ENCODE results near the gene MLXIPL. TPM values are rescaled to one million over a fixed set of nuclear protein-coding genes. Genes with fewer than 3 reads are reported as not detected.
A peak's percentile ranks its signal among the peaks of the same experiment; 100 is the strongest.

Gene MLXIPL
- total RNA-seq, result 10 to 100 TPM in 3 of 4 donors, 1 to 10 TPM in 1; 7.7 to 56.2 (median 17.5) TPM

GRCh38 chr7:73623798-73624668, at the start of gene MLXIPL:
TSS of gene MLXIPL (minus strand) at chr7:73624522. CDS start at chr7:73624492, 30 bp downstream.
- Histone ChIP-seq H3K4me1 (peaks cover 0 to 25% (median 16%) of the 10 kb centered on the region in 3 donors), H3K4me3 (peak within 1 kb of the TSS; percentile 21 to 59), H3K36me3 (no peaks in the 10 kb centered on the region), H3K27ac (peak within 1 kb of the TSS in 2 of 4 donors; percentile 46 to 55), H3K9me3 (no peaks in the 10 kb centered on the region), H3K27me3 (peaks cover 81% of the 10 kb centered on the region)
- TF ChIP-seq EP300 (IDR thresholded peaks at IDR 0.05), result no peak
- TF ChIP-seq POLR2AphosphoS5 (IDR thresholded peaks at IDR 0.05), result no peak
- TF ChIP-seq POLR2A (IDR thresholded peaks at IDR 0.05), result peak; percentile 34 to 47
- peak; percentile 75 for ATAC-seq
- WGBS, 2 donors (ENCODE audit: low coverage in 1 of 2), result 0 to 5% methylated on average over 1 to 18 of the region's 80 CpGs

GRCh38 chr7:73671857-73672445, 47.6 kb upstream of the MLXIPL start:
- H3K4me1 ChIP-seq, result peaks cover 0 to 26% (median 9%) of the 10 kb centered on the region in 3 donors
- H3K27me3 ChIP-seq, result no peaks in the 10 kb centered on the region
- 93 to 98% methylated on average over 9 to 11 of the region's 15 CpGs for WGBS, 2 donors (ENCODE audit: low coverage in 1 of 2)
- no peaks in the 10 kb centered on the region for H3K9me3 ChIP-seq
- TF ChIP-seq CTCF (IDR thresholded peaks at IDR 0.05) (no peak), EP300 (IDR thresholded peaks at IDR 0.05) (no peak), POLR2AphosphoS5 (IDR thresholded peaks at IDR 0.05) (no peak), POLR2A (IDR thresholded peaks at IDR 0.05) (no peak)
- no peak overlapping the region for H3K4me3 ChIP-seq
- no peak overlapping the region for H3K27ac ChIP-seq
- H3K36me3 ChIP-seq, result peaks cover 0 to 11% of the 10 kb centered on the region in 2 donors
- ATAC-seq, result no peak

GRCh38 chr7:73671322-73671661, 47.0 kb upstream of the MLXIPL start:
- H3K4me1 ChIP-seq, result peaks cover 0 to 26% (median 9%) of the 10 kb centered on the region in 3 donors
- no peak for ATAC-seq
- H3K36me3 ChIP-seq, result peaks cover 0 to 11% of the 10 kb centered on the region in 2 donors
- no peaks in the 10 kb centered on the region for H3K9me3 ChIP-seq
- H3K4me3 ChIP-seq, result no peak overlapping the region
- no peaks in the 10 kb centered on the region for H3K27me3 ChIP-seq
- H3K27ac ChIP-seq, result no peak overlapping the region
- TF ChIP-seq CTCF (IDR thresholded peaks at IDR 0.05) (no peak), POLR2AphosphoS5 (IDR thresholded peaks at IDR 0.05) (no peak)
- WGBS, 2 donors (ENCODE audit: low coverage in 1 of 2), result no CpG with 5 or more reads among the region's 12 CpGs

- Histone ChIP-seq H3K4me1 (peaks cover 0 to 29% (median 9%) of the 10 kb centered on the region in 3 donors), H3K27me3 (no peaks in the 10 kb centered on the region), H3K4me3 (no peak overlapping the region), H3K9me3 (no peaks in the 10 kb centered on the region), H3K27ac (no peak overlapping the region), H3K36me3 (peaks cover 0 to 11% of the 10 kb centered on the region in 2 donors)
- ATAC-seq, result no peak
- no peak for TF ChIP-seq CTCF (IDR thresholded peaks at IDR 0.05)
- TF ChIP-seq POLR2A (IDR thresholded peaks at IDR 0.05), result no peak
- TF ChIP-seq POLR2AphosphoS5 (IDR thresholded peaks at IDR 0.05), result no peak
- TF ChIP-seq EP300 (IDR thresholded peaks at IDR 0.05), result no peak
- WGBS, 2 donors (ENCODE audit: low coverage in 1 of 2), result 78 to 88% methylated on average over 7 to 8 of the region's 12 CpGs
Observed at GRCh38 chr7:73669858-73670385, 45.6 kb upstream of the MLXIPL start.

- ATAC-seq, result no peak
- Histone ChIP-seq H3K36me3 (peaks cover 0 to 11% of the 10 kb centered on the region in 2 donors), H3K27ac (no peak overlapping the region), H3K9me3 (no peaks in the 10 kb centered on the region), H3K4me3 (no peak overlapping the region), H3K27me3 (no peaks in the 10 kb centered on the region), H3K4me1 (peaks cover 0 to 29% (median 9%) of the 10 kb centered on the region in 3 donors)
- no peak for TF ChIP-seq CTCF (IDR thresholded peaks at IDR 0.05)
- TF ChIP-seq POLR2A (IDR thresholded peaks at IDR 0.05), result no peak
- no peak for TF ChIP-seq POLR2AphosphoS5 (IDR thresholded peaks at IDR 0.05)
- TF ChIP-seq EP300 (IDR thresholded peaks at IDR 0.05), result no peak
- WGBS, 2 donors (ENCODE audit: low coverage in 1 of 2), result 93% methylated on average over 3 of the region's 19 CpGs; no CpG with 5 or more reads in 1 of the 2 donors
Observed at GRCh38 chr7:73669288-73669701, 45.0 kb upstream of the MLXIPL start.

Measured in gastroesophageal sphincter (tissue), 4 donors.